SK-N-SH (cell line): ENCODE results near the gene TTC6. TPM values are rescaled to one million over a fixed set of nuclear protein-coding genes. Genes with fewer than 3 reads are reported as not detected.

Source experiments
- CTCF ChIA-PET: fragments of 300-600, 350-600 bp; formaldehyde crosslinking; extraction: SDS; loops from one replicate; lab custom pipeline; 2021; lab: Yijun Ruan, JAX
- POLR2A ChIA-PET: fragments of 350-600 bp; sonication (Branson Sonifier 250); formaldehyde crosslinking; extraction: SDS; loops from one replicate; lab custom pipeline; 2020; ENCODE audit warnings: antibody characterized with exemption, inconsistent platforms; lab: Yijun Ruan, JAX
- DNase-seq: peaks from one replicate; pipeline ENCODE4 v3.0.0; 2012
- H2AFZ ChIP-seq: fragments of 200-600 bp; sonication (generic); 2 replicates; pipeline ENCODE4 v1.8.1; 2016; ENCODE audit warnings: antibody characterized with exemption, mild to moderate bottlenecking, low read depth
- H3F3A ChIP-seq: fragments of 200-600 bp; sonication (generic); replicated peaks from 2 replicates; pipeline ENCODE3; 2016; ENCODE audit warnings: antibody characterized with exemption, mild to moderate bottlenecking; ENCODE audit not compliant: insufficient read depth
- H3K27ac ChIP-seq, 2 experiments: fragments of 200-500 bp in 1 of 2; fragments of 200-600 bp in 1 of 2; sonication (Bioruptor generic) in 1 of 2; sonication (generic), shearing (Covaris generic) in 1 of 2; 2 replicates each; pipeline versions ENCODE4 v1.5.1 to v1.6.1; 2014 to 2016; ENCODE audit warnings: low read depth in 2 of 2, inconsistent platforms in 1 of 2, low read length in 1 of 2, mild to moderate bottlenecking in 1 of 2, mixed read lengths in 1 of 2
- H3K27me3 ChIP-seq: fragments of 200-600 bp; sonication (generic), shearing (Covaris generic); 2 replicates; pipeline ENCODE4 v1.6.1; 2016; ENCODE audit warnings: mixed run types; ENCODE audit not compliant: insufficient read depth
- H3K36me3 ChIP-seq, 2 experiments: fragments of 200-500 bp in 1 of 2; fragments of 200-600 bp in 1 of 2; sonication (Bioruptor generic) in 1 of 2; sonication (generic) in 1 of 2; replicated peaks in 1 of 2; 2 replicates each; pipeline versions ENCODE3 to v1.5.1; 2014 to 2016; ENCODE audit warnings: low read length in 1 of 2, mild to moderate bottlenecking in 1 of 2; ENCODE audit not compliant: insufficient read depth in 2 of 2, control insufficient read depth in 1 of 2
- H3K4me1 ChIP-seq, 2 experiments: fragments of 200-500 bp in 1 of 2; fragments of 200-600 bp in 1 of 2; sonication (Bioruptor generic) in 1 of 2; sonication (generic), shearing (Covaris generic) in 1 of 2; 2 replicates each; pipeline versions ENCODE4 v1.5.1 to v1.6.1; 2014 to 2016; ENCODE audit warnings: low read depth in 1 of 2, low read length in 1 of 2, mixed run types in 1 of 2; ENCODE audit not compliant: insufficient read depth in 2 of 2, control insufficient read depth in 1 of 2
- H3K4me2 ChIP-seq: fragments of 200-600 bp; sonication (generic), shearing (Covaris generic); 2 replicates; pipeline ENCODE4 v1.6.1; 2017; ENCODE audit warnings: mixed run types
- H3K4me3 ChIP-seq, 2 experiments: fragments of 200-500 bp in 1 of 2; fragments of 200-600 bp in 1 of 2; sonication (Bioruptor generic) in 1 of 2; sonication (generic), shearing (Covaris generic) in 1 of 2; 2 replicates each; pipeline versions ENCODE4 v1.5.1 to v1.8.1; 2014 to 2016; ENCODE audit warnings: low read depth in 2 of 2, inconsistent platforms in 1 of 2, low read length in 1 of 2, mild to moderate bottlenecking in 1 of 2, mixed read lengths in 1 of 2, moderate library complexity in 1 of 2
- H3K79me2 ChIP-seq: fragments of 200-600 bp; sonication (generic); 2 replicates; pipeline ENCODE4 v1.8.1; 2017; ENCODE audit warnings: mild to moderate bottlenecking; ENCODE audit not compliant: insufficient read depth
- H3K9ac ChIP-seq: fragments of 200-600 bp; sonication (generic); 2 replicates; pipeline ENCODE4 v1.6.1; 2017; ENCODE audit warnings: mixed run types
- H3K9me2 ChIP-seq: fragments of 200-600 bp; sonication (generic); 2 replicates; pipeline ENCODE4 v1.6.1; 2017; ENCODE audit warnings: mixed run types
- H3K9me3 ChIP-seq: fragments of 200-600 bp; sonication (generic); 2 replicates; pipeline ENCODE4 v1.6.1; 2017; ENCODE audit warnings: mixed run types, mild to moderate bottlenecking, moderate library complexity
- H4K20me1 ChIP-seq: fragments of 200-600 bp; sonication (generic); 2 replicates; pipeline ENCODE4 v1.6.1; 2017; ENCODE audit warnings: mild to moderate bottlenecking, mixed run types; ENCODE audit not compliant: insufficient read depth
- ELF1 ChIP-seq: IDR thresholded peaks from 2 replicates; pipeline ENCODE4 v1.4.0; 2012
- EP300 ChIP-seq, 2 experiments: IDR thresholded peaks; 2 replicates each; pipeline versions ENCODE4 v1.4.0 to v1.6.1; 2012; ENCODE audit warnings: borderline replicate concordance in 1 of 2, low read depth in 1 of 2, low read length in 1 of 2
- FOXJ3 ChIP-seq: sonication (generic); formaldehyde crosslinking; IDR thresholded peaks from 2 replicates; pipeline ENCODE4 v1.5.1; 2020; ENCODE audit warnings: mild to moderate bottlenecking, missing genetic modification reagents
- FOXM1 ChIP-seq: IDR thresholded peaks from 2 replicates; pipeline ENCODE4 v1.4.0; 2012; ENCODE audit warnings: low read depth, mild to moderate bottlenecking
- GATA2 ChIP-seq: sonication (generic); formaldehyde crosslinking; IDR thresholded peaks from 2 replicates; pipeline ENCODE4 v1.5.0; 2020; ENCODE audit warnings: mild to moderate bottlenecking, missing genetic modification reagents
- JUND ChIP-seq: IDR thresholded peaks from 2 replicates; pipeline ENCODE4 v1.4.0; 2012
- MEF2A ChIP-seq: IDR thresholded peaks from 2 replicates; pipeline ENCODE4 v1.4.0; 2012; ENCODE audit warnings: low read depth, borderline replicate concordance
- MXI1 ChIP-seq: IDR thresholded peaks from 2 replicates; pipeline ENCODE4 v1.6.1; 2012; ENCODE audit warnings: mild to moderate bottlenecking, low read depth, low read length, improper control_type of control experiment
- NFIC ChIP-seq: IDR thresholded peaks from 2 replicates; pipeline ENCODE4 v1.4.0; 2012; ENCODE audit warnings: borderline replicate concordance
- POLR2AphosphoS5 ChIP-seq: IDR thresholded peaks from 2 replicates; pipeline ENCODE4 v1.6.1; 2012; ENCODE audit warnings: low read depth, low read length
- RCOR1 ChIP-seq: fragments of 150-350 bp; IDR thresholded peaks from 2 replicates; pipeline ENCODE4 v1.6.1; 2017; ENCODE audit warnings: antibody characterized with exemption, low read length
- RXRA ChIP-seq: IDR thresholded peaks from 2 replicates; pipeline ENCODE4 v1.4.0; 2012; ENCODE audit warnings: low read depth, mild to moderate bottlenecking, borderline replicate concordance
- TAF1 ChIP-seq: IDR thresholded peaks from 2 replicates; pipeline ENCODE4 v1.6.1; 2012; ENCODE audit warnings: low read depth, mild to moderate bottlenecking, low read length, moderate library complexity, borderline replicate concordance
- TCF12 ChIP-seq: IDR thresholded peaks from 2 replicates; pipeline ENCODE4 v1.4.0; 2012
- WGBS: methylation state at CpG from one replicate; pipeline ENCODE4 v1.1.6; 2017; ENCODE audit warnings: low lambda C conversion rate; 5-methylcytosine and 5-hydroxymethylcytosine counted together
- polyA plus RNA-seq, 3 experiments: library from polyadenylated mRNA; depleted of rRNA; stranded (reverse); fragments of >200 nt; gene quantifications; 2 replicates each; pipeline ENCODE4 v1.2.3, GENCODE V29; 2012
- TF ChIP-seq, protein P1 (sequence below): fragments of 200-600 bp; sonication (generic); IDR thresholded peaks from 2 replicates; pipeline ENCODE4 v1.6.1; 2017; ENCODE audit warnings: antibody characterized with exemption, mild to moderate bottlenecking, moderate library complexity
- TF ChIP-seq, protein P2 (sequence below): IDR thresholded peaks from 2 replicates; pipeline ENCODE4 v1.4.0; 2012; ENCODE audit warnings: low read depth
- TF ChIP-seq, protein P3 (sequence below): fragments of 150-350 bp; IDR thresholded peaks from 2 replicates; pipeline ENCODE4 v1.6.1; 2017; ENCODE audit warnings: antibody characterized with exemption, low read length, low read depth, borderline replicate concordance

The TTC6 gene
- polyA plus RNA-seq, 1 of the 3 experiments (the other 2 are of a cell fraction): not detected

DNA sequence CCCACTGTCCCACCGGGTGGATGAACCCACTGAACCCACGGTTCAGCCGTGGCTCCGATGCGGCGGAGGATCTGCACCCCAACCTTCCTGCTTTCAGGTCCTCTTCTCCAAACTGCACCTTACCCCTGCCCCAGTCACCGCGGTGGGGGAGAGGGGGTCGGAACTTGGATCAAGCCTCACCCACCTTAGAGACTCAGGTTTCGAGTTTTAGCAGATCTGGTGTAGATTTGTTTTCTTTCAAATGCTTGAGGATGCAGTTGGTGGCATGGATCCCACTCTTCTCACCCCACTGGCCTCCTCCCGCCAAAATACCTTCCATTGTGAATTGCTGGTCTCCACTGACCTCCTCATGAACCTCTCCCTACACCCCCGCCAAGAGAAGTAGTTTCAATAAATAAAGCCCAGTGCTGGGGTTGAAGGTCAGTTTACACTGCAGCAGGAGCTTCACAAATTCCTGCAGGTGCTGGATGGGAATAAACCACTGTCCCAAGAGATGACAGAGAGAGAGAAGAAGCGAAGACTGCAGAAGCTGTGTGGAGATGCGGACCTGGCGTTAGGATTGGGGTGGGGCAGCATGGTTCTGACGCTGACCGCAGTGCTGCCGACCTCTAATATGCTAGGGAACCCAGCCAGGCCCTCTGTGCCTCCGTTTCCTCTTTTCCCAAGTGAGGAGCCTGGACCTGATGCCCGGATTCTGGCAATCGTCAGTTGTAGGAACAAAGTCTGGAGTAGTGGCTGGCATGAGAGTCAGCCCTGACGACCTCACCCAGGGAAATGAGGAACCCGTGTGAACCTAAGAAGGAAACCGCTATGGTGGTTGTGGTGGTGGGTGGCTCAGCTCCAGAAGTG, 7.4 kb downstream of the TTC6 start:
- no peak overlapping the region for H3K27ac ChIP-seq
- H2AFZ ChIP-seq: no peak overlapping the region
- no peaks in the 10 kb centered on the region for H3K36me3 ChIP-seq
- TF ChIP-seq NFIC (no peak), RXRA (no peak), JUND (no peak), FOXJ3 (CRISPR knock-in tag) (no peak), ELF1 (no peak), MXI1 (no peak)
- TF ChIP-seq, protein P1, sequence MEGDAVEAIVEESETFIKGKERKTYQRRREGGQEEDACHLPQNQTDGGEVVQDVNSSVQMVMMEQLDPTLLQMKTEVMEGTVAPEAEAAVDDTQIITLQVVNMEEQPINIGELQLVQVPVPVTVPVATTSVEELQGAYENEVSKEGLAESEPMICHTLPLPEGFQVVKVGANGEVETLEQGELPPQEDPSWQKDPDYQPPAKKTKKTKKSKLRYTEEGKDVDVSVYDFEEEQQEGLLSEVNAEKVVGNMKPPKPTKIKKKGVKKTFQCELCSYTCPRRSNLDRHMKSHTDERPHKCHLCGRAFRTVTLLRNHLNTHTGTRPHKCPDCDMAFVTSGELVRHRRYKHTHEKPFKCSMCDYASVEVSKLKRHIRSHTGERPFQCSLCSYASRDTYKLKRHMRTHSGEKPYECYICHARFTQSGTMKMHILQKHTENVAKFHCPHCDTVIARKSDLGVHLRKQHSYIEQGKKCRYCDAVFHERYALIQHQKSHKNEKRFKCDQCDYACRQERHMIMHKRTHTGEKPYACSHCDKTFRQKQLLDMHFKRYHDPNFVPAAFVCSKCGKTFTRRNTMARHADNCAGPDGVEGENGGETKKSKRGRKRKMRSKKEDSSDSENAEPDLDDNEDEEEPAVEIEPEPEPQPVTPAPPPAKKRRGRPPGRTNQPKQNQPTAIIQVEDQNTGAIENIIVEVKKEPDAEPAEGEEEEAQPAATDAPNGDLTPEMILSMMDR: no peak
- H3K4me2 ChIP-seq: no peak overlapping the region
- no peaks in the 10 kb centered on the region for H3K79me2 ChIP-seq
- no peaks in the 10 kb centered on the region for H4K20me1 ChIP-seq
- H3K9me2 ChIP-seq: no peaks in the 10 kb centered on the region
- no peak overlapping the region for H3K4me3 ChIP-seq
- no peaks in the 10 kb centered on the region for H3K9me3 ChIP-seq
- ChIA-PET POLR2A (no interaction called here), CTCF (no interaction called here)
- no peaks in the 10 kb centered on the region for H3K4me1 ChIP-seq
- H3K9ac ChIP-seq: no peak overlapping the region
- H3F3A ChIP-seq: no peaks in the 10 kb centered on the region
- H3K27me3 ChIP-seq: peaks cover 7% of the 10 kb centered on the region; the same call in 1 of the 2 replicates
- 11% methylated on average over 6 of the region's 24 CpGs for WGBS
- no peak for DNase-seq

DNA sequence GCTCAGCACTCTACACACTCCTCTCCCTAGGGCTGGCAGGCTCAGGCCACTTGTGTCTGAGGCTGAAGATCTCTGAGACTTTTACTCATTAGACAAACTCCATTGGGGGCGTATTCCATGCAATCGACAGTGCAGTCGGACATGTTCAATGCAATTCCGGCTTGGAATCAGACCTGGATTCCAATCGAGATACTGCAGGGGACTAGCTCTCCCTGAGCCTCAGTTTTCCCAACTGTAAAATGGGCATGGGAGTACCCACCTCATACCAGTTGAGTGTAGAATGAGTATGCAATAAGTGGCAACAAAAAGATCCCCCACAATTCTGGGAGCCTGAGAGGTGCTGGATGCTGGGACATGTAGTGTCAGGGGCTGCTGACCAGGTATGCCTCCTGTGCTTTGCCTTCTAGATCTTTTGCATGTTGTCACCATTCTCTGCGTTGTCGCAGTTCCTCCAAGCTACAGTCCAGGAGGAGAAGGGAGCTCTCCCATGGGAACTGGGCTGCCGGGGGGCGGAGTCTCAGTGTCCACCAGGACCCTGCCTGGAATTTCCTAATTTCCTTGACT, 8.3 kb downstream of the TTC6 start:
- CTCF ChIA-PET: no interaction called here
- WGBS: 13% methylated on average over 6 of the region's 9 CpGs

More for the DNA sequence above, 8.3 kb downstream of the TTC6 start:
- peaks cover 4% of the 10 kb centered on the region; the same call in 1 of the 2 replicates for H3K27me3 ChIP-seq
- no peak overlapping the region for H2AFZ ChIP-seq
- no peak overlapping the region for H3K27ac ChIP-seq
- H3K36me3 ChIP-seq: no peaks in the 10 kb centered on the region
- H3K9me2 ChIP-seq: no peaks in the 10 kb centered on the region
- H3K9me3 ChIP-seq: no peaks in the 10 kb centered on the region
- no peak overlapping the region for H3K9ac ChIP-seq
- no peaks in the 10 kb centered on the region for H3K4me1 ChIP-seq
- no peaks in the 10 kb centered on the region for H3K79me2 ChIP-seq
- TF ChIP-seq RCOR1 (no peak), TAF1 (no peak), POLR2AphosphoS5 (no peak), GATA2 (no peak), TCF12 (no peak), MEF2A (no peak), RXRA (no peak), FOXM1 (no peak), EP300 (IDR thresholded peaks at IDR 0.05; ENCODE audit: borderline replicate concordance in 1 of 2, low read depth in 1 of 2, low read length in 1 of 2) (no peak)
- TF ChIP-seq, protein P2, sequence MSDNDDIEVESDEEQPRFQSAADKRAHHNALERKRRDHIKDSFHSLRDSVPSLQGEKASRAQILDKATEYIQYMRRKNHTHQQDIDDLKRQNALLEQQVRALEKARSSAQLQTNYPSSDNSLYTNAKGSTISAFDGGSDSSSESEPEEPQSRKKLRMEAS: no peak
- TF ChIP-seq, protein P3, sequence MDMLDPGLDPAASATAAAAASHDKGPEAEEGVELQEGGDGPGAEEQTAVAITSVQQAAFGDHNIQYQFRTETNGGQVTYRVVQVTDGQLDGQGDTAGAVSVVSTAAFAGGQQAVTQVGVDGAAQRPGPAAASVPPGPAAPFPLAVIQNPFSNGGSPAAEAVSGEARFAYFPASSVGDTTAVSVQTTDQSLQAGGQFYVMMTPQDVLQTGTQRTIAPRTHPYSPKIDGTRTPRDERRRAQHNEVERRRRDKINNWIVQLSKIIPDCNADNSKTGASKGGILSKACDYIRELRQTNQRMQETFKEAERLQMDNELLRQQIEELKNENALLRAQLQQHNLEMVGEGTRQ: no peak
- POLR2A ChIA-PET: no interaction called here
- no peaks in the 10 kb centered on the region for H4K20me1 ChIP-seq
- no peak overlapping the region for H3K4me3 ChIP-seq
- H3K4me2 ChIP-seq: no peak overlapping the region
- DNase-seq: no peak
- no peaks in the 10 kb centered on the region for H3F3A ChIP-seq
